Measurements from ENCODE around the gene SORL1.

The SORL1 gene

DNA sequence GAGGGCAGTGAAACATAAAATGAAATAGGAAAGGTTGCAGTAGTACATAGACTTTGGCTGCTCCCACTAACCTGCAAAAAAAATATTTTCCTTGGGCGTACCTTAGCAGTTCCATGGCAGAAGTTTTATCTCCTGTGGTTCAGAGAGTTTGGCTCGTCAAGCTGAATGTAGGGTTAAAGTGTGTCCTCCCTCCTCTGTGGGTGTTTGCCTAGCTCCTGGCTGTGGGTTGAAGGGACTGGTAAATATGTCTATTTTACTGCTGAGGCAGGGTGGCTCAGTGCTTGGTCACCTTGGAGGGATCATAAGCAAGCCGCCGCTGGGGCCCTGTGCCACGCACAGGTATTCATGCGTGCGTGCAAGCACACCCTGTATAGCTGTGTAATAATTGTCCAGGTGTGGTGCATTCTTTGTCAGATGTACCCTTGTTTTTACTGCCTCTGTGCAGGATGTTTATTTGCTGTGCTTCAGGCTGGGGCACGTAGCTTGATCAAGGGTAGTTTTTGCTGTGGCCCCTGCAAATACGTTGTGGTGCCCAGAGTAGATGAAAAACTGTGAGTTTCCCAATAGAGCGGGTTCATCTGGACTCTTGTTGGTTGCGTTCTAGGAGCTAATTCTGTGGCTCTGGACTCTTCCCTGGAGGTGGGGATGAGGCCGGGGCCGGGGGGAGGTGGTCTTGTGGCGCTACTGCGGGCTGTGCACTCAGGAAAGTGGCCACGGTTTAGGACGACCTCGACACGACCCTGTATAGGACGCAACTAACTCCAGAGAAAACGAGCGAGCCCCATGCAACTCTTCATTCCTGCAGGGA is 732 bp upstream of the SORL1 start:
- no peak for DNase-seq (ENCODE audit: low read depth in 2 of 2)

DNA sequence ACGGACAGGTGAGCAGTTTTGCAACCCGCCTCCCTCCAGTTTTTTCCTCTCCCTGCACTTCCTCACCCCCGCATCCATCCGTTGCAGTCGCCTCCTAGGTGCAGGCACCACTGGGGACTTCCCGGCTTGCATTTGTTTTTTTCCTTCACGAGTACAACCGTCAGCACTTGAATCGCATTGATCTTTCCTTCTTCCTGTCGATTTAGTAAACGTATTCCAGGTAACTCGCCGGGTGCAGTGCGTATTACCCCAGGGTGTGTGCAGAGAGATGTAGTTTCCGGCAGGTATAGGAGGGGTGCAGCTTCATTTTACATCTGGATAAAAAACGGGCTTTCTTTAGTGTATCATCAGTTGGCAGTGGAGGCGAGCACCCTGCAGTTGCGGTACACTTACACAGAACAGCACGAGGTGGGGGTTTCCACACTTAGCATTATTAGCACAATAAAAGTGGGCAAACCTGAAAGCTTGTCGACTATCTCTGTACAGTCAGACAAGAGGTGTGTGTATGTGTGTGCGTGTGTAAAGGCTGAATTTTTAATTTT is 566 bp downstream of the SORL1 start, which contains the start of gene SORL1-AS1:
Gene SORL1-AS1 (minus strand): TSS at position 359 of the 542 bp plus-strand sequence.
- no peak for DNase-seq (ENCODE audit: low read depth in 2 of 2)

DNA sequence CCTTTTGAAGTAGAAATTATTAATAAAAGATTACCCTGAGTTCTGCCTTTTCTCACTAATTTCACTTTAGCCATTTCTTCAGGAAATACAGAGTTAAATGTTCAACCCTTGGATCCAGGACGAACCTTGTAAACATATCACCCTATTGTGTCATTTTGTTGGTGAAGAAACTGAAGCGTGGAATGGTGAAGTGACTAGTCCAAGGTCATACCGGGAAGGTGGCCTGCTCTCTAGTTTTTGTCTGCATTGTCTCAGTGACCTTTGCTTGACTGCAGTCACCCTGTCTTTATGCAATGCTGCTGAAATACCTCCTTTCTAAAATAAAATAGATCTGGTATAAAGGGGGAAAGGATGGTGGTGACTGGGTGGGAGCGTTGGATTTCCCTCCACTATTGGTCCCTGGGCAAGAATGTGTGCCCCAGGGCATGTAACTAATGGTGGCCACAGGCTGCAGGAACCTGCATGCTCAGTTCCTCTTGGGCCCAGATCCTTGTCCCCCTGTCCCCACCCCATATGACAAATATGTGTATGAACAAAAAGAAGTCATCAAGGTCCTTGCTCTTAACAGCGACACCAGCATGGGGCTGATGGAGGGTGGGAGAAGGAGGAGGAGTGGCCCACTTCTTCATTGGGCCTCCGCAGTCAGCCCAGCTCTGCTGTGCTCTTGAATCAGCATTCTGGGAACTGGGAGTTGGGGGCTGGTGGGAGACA is 1.6 kb downstream of the SORL1 start:
- DNase-seq (ENCODE audit: low read depth in 2 of 2), result no peak

DNA sequence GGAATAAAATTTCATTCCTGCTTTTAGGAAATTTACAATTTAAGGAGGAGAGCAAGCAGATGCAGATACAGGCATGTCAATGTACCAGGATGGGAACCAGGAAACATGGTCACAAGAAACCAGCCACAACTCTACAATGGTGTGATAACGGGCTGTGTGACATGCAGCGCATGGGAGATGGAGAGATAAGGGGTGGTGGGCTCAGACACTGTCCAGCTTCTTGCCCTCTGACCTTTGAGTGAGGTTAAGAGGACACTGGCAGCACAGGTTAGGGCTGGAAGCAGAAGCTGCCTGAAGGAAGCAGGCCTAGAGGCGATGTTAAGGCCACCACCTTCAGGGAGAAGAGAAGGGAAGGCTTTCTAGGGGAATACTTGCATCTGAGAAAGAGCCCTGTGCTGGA is 3.0 kb downstream of the SORL1 start:
- no peak for DNase-seq (ENCODE audit: low read depth in 2 of 2)

DNA sequence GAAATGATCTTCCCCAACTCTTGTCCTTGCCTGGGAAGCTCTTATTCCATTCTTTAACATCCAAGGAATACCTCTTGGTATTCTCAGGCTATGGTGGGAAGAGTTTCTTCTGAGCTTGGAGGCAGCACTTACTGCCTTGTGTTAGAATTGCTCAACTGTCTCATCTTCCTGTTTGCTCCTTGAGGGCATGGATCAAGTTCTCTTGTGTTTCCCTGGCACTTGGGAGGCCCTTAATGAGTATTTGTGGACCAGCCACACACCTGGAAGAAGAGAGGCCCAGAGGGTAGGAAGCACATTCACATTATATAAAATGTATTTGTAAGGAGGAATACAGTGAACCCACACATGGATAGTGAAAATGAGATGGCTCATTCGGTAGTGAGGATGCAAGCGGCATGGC is 4.0 kb downstream of the SORL1 start:
- DNase-seq (ENCODE audit: low read depth in 2 of 2), result no peak

DNA sequence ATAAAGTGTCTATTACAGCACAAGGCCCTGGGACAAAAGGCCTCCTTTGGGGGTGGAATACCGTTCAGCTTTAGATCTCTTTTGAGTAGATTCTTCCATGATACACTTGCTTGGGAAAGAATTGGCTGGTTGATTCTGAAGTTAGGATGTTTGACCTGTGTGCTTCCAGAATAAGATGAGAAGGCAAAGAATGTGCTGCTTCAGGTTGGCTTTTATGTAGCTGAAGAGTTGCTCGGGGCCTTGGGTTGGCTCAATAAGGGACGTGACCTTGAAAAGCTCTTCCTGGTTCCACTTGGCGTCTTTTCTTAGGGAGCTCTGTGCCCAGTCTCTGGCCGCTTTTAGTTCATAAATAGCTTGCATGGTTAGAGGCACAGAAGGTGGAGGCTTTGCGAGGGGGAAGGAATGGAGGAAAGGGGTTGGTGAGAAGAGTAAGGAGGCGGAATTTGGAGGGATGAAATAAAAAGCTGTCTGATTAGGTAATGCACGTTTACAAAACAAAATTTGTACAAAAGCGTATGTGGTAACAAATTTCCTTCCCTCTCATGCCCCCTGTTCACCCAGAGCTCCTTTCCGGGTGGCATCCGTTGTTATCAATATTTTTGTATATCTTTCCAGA is 4.8 kb downstream of the SORL1 start:
- no peak for DNase-seq (ENCODE audit: low read depth in 2 of 2)

DNA sequence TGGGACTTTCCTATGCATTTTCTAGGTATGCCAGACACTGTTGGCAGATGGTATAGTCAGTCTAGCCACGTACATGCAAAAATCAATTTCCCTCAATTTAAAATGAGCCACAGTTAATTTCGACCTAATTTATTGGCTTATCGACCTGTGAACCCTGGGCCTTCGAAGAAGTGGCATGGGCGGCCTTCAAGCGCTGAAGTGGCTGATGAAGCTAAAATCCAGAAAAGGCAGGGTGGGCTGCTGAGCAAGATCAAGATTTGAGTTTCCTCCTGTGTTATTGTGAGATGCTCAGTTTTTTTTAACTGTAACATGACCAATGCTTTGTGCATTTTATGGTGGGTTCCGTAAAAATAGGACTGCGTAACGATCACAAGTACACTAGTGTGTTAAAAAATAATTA is 6.4 kb downstream of the SORL1 start:
- DNase-seq (ENCODE audit: low read depth in 2 of 2), result no peak

DNA sequence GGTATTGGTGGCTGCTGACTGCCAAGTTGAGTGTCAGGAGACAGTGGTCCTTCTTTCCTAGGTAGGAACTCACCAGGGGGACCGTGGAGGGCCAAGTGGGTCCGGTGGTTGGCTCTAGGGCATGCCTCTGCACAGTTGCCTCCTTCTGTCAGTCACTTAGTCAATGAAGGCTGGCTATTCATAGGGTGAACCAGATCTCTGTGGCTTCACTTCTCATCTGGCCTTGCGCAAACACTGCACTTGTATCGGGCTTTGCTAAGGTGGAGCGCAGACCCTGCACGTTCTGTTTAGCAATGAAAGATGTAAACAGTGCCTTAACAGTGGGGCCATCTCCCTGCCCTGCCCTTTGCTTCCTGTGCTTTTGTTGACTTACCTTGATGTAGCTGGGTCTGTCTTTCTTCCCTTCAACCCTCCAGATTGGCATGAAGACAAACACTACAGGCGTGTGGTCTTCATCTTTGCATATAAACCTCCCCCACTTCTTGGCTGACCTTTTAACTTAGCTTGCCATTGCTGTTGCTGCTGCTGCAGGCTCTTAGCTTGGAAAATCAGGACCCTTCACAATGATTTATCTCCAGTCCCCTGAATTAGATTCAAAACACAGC is 7.4 kb downstream of the SORL1 start:
- DNase-seq (ENCODE audit: low read depth in 2 of 2), result no peak

DNA sequence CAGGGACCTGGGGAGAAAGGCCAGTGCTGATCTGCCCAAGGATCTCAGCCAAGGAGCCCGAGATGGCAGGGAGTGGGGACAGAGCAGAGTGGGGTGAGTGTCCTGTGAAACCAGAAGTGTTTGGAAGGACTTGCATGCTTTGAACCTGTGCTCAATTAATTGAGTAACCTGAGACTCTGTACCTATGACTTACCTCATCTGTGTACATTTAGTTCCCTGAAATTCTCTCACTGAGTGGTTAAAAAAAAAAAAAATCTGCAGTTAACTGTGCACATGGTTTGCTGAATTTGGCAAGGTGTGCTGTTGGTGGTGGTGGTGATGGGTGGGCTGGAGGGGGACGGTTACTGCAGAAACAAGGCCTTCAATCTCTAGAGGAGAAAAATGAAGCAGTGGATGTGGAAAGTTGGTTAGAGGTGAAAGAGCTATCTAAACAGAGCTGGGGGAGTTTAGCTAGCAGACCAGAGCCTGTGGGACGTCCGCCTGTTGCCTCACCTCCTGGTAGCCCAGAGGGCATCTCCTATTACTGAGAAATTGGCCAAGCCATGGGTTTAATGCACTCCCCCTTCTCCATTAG is 8.9 kb downstream of the SORL1 start:
- no peak for DNase-seq (ENCODE audit: low read depth in 2 of 2)

DNA sequence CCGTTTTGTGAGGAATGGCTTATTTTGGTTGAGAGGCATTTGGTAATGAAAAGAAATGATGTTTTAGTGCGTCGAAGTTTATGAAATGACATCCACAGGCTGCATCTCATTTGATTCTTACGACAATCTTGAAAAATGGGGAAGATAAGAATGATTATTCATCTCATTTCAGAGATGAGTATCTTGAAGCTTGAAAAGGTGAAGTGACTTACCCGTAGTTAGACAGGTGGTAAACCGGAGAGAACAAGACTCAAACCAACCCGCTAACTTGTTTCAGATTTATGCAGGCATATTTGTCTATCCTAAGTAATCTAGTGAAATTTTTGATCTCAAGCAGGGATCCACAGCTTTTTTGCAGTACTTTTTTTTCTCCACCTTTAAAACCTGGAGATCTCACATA is 9.7 kb downstream of the SORL1 start:
- no peak for DNase-seq (ENCODE audit: low read depth in 2 of 2)

DNA sequence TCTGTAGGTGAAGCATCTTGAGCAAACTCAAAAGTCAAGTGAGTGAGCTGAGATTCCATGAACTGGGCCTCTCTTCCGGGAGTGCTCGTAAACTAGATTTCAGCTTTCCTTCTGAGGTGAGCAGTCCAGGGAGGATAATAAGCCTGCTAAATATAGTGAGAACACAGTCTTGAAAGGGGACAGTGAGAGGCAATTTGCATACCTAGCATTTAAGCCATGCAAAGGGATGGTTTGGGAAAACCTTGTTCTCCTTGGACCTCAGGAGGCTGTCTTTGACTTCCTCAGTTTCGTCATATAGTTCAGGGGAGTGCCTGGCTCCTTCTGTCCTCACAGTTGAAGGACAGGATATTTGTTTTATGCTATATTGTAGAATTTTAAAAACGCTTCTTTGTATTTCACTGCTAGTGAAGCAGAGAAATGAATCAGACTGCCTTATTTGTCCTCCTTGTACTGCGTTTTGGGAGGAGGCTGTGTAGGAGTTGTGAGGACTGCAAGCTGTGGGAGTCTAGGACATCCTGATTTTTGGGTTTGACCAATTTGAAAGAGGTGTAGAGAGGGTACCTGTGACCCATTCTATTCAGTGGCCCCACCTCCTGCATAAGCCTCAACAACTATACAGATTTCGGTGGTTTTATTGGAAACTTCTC is 11.7 kb downstream of the SORL1 start:
- no peak for DNase-seq (ENCODE audit: low read depth in 2 of 2)

DNA sequence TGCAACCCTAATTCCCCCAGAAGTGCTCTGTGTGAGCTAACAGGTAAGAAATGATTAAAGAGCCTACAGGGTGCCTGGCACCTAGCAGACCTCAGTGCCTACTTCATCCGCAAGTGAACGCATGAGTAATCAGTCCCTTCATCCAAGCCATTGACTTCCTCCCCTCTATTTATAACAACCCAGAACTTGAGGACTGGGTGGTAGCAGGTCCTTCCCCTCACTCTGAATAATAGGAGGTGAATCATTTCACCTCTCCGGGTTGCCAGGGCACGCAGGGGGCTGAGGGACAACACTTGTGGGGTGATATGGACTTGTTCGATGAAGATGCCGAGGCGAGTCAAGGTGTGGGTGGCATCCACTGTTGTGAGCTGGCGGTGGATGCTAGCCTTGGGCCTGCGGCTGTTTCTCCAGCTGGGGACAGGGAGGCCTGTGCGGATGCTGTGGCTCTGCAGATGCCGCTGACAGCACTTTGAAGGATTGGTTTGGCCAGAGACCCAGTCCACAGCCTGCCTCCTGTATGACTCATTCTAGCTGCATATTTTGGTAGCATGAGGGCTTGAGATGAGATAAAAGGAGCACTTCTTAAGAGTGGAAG is 12.3 kb downstream of the SORL1 start:
- peak; percentile 77 to 82 for DNase-seq (ENCODE audit: low read depth in 2 of 2)

DNA sequence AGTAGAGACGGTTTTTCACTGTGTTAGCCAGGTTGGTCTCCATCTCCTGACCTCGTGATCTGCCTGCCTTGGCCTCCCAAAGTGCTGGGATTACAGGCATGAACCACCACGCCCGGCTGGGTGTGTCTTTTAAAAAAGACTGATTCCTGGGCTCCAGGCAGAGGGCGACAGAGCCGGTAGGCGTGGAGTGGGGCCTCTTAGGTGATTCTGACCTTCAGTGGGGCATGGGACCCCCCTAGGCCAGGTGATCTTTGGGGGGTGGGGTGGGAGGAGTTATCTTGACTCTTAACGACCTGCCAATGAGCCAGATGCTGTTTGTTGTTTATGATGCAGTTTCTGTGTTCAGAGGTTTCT is 13.6 kb downstream of the SORL1 start:
- no peak for DNase-seq (ENCODE audit: low read depth in 2 of 2)

DNA sequence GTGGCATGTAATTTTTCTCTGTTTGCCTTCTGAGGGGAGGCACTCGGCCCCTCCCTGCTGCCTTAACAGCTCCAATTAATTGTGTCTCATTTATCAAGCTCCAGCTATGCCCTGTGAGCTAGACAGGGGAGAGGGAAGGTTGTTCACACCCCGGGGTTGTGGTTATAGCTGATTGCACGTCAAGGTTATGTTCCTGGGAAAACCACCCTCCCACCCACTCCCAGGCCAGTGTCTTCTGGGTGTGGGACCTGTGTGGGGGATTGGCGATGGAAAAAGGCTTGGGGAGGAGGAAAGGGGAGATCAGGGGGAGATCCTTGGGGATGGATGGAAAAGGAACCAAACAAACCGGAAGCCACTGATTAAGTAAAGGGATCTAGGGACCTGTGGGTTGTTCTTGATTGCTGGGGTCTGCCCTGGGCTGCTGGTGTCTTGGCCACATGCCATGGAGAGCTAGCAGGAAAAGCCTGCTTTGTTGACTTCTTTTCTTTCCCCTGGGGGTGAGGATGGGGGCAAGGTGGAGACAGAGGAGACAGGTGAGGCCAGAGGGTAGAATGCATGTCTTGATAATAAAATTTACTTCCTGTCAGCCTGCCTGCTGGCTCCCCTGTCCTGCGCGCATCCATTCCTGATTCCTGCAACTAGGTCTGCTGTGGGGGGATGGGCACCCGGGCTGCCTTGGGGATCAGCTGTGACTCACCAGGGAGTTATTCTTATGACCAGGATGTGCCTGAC is 14.1 kb downstream of the SORL1 start:
- peak in 1 of 2 donors; percentile 43 for DNase-seq (ENCODE audit: low read depth in 2 of 2)

DNA sequence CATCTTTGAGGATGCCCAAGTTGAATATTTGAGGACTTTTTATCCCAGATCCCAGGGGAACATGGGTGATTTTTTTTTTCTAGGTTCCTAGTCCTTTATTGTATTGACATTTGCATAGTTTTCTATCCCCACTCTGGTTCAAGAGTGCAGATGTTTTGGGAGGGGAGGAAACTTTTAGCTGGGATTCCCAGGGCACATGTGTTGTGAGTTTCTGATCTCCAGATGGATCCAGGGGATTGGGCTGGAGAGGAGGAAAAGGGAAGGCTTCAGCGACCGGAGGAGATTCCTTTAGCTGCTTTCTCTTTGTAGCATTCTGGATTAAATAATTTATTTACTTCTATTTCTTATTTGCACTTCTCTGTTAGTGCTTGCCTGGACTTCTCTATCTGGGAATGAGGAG is 15.4 kb downstream of the SORL1 start:
- no peak for DNase-seq (ENCODE audit: low read depth in 2 of 2)

DNA sequence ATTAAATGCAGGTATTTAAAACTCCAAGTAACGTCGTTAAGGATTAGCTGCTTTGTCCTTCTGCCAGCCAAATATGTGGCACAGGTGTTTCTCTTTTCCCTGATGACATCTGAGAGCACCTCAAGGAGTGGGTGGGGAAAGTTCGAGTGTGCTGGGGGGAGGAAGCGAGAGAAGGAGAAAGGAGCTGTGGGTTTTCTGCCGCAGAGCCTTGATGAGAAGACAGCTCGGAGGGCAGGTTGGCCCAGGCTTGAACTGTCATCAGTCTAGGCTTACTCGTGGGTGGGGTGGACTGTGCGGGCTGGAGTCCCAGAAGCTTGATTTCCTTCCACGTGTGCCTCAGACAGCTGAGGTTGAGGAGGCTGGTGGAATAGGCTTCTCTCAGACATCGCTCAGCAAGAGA is 15.9 kb downstream of the SORL1 start:
- peak; percentile 63 to 64 for DNase-seq (ENCODE audit: low read depth in 2 of 2)

DNA sequence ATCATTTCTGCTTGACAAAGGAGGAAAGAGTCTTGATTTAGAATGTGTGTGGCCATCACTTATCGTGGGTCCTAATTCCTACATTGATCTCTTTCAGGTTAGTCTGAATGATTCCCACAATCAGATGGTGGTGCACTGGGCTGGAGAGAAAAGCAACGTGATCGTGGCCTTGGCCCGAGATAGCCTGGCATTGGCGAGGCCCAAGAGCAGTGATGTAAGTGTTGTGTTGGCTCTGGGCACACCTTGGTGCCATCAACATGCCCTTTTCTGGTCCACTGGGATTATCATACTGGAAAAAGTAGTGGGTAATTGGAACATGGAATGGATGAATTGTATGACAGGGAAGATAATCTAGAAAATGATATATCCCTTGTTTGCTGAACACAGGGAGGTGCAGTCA is 17.8 kb downstream of the SORL1 start:
- DNase-seq (ENCODE audit: low read depth in 2 of 2), result no peak

DNA sequence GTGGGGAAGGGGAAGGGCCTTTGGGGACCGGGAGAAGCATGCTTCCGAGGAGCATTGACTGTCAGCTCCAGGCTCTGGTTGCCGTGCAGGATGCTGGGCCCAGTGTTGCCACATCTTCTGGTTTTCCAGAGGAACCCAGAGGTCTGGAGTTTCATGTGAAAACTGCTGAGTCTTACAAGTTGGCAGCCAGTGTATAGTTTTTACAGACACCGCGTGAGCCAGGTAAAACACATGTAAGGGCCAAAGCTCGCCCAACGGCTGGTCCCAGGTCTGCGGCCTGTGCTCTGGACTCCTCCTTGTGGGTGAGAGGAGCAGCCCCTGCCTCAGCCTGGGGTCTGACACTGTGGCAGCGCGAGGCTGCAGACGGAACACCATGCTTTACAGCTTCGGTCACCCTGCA is 19.1 kb downstream of the SORL1 start:
- no peak for DNase-seq (ENCODE audit: low read depth in 2 of 2)

DNA sequence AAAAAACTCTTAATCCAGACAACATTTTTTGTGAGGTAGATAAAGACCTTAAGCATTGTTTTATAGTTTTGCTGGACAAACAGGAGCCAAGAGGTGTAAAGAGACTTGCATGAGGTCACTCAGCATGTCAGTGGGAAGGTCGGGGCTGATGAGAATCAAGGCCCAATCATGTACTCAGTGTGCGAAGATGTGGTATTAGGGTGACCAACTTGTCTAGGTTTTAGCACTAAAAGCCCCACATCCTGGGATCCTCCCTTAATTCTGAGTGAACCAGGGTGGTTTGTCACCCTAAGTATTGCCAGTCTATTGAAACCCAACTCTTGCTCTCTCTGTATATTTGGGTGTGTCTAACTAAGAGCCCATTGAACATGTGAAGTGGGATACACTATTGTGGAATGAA is 20.2 kb downstream of the SORL1 start:
- no peak for DNase-seq (ENCODE audit: low read depth in 2 of 2)

DNA sequence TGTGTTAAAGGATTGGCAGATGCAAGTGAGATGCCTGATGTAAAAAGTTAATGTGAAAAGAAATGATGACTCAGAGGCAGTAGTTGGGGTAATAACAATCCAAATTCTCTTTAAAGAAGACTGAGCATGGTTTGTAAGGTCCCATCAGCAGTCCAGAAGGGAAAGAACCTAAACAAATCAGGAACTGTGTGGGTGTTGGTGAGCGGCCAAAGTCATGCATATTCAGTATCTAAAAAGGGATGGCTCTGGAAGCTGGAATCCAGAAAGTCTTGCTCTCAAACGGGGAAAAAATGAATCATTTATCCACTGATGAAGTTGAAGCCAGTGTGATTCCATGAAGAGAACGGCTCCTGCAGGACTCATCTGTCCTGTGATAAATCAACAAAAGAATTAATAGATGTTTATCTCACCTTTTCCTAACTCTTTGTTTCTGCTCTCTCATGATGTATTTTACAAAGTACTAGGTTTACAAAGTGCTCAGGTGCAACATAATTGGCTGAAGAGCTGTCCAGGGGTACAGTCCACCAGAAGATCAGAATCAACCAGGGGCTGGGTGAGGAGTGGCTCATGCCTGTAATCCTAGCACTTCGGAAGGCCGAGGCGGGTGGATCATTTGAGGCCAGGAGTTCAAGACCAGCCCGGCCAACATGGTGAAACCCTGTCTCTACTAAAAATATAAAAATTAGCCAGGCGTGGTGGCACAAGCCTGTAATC is 21.1 kb downstream of the SORL1 start:
- no peak for DNase-seq (ENCODE audit: low read depth in 2 of 2)
